IMR-90 (cell line): ENCODE results near the gene CKS1B. TPM values are rescaled to one million over a fixed set of nuclear protein-coding genes. Genes with fewer than 3 reads are reported as not detected.

Experiments used
- ATAC-seq: fragments of 200-7000 bp; cut with Tn5 transposase; 2 replicates; pipeline ENCODE4 v1.9.1; 2020; ENCODE audit warnings: low read depth, mild to moderate bottlenecking, moderate library complexity
- BruUV-seq: library from RNA; stranded (reverse); fragments of 400-500 nt; replicated peaks from 2 replicates; lab custom pipeline; 2021; lab: Mats Ljungman, UMichigan
- CTCF ChIA-PET: fragments of 300-600 bp; formaldehyde crosslinking; extraction: SDS; loops from one replicate; lab custom pipeline; 2021; ENCODE audit warnings: antibody characterized with exemption; lab: Yijun Ruan, JAX
- POLR2A ChIA-PET: fragments of 300-600 bp; sonication (Branson Sonifier 250); formaldehyde crosslinking; loops from one replicate; lab custom pipeline; 2022; ENCODE audit warnings: antibody characterized with exemption; ENCODE audit not compliant: unreplicated experiment; lab: Charles Lee
- DNase-seq: peaks from one replicate; pipeline ENCODE4 v3.0.0; 2013
- H2AFZ ChIP-seq: replicated peaks from 2 replicates; pipeline ENCODE3; 2013; ENCODE audit warnings: low read length, mild to moderate bottlenecking; ENCODE audit not compliant: poor library complexity
- H2AK5ac ChIP-seq: 2 replicates; pipeline ENCODE4 v1.6.1; 2013; ENCODE audit warnings: low read depth, low read length, inconsistent platforms
- H2AK9ac ChIP-seq: replicated peaks from 2 replicates; pipeline ENCODE3; 2013; ENCODE audit warnings: mild to moderate bottlenecking, low read depth, low read length, moderate library complexity; ENCODE audit not compliant: poor library complexity
- H2BK120ac ChIP-seq: 2 replicates; pipeline ENCODE4 v1.6.1; 2013; ENCODE audit warnings: low read depth, low read length, inconsistent platforms
- H2BK15ac ChIP-seq: 3 replicates; pipeline ENCODE4 v1.6.1; 2013; ENCODE audit warnings: low read depth, low read length, inconsistent platforms
- H2BK20ac ChIP-seq: 2 replicates; pipeline ENCODE4 v1.6.1; 2013; ENCODE audit warnings: low read depth, mild to moderate bottlenecking, inconsistent platforms, low read length, moderate library complexity
- H2BK5ac ChIP-seq: 2 replicates; pipeline ENCODE4 v1.6.1; 2013; ENCODE audit warnings: mild to moderate bottlenecking, low read depth, low read length, inconsistent platforms; ENCODE audit not compliant: poor library complexity, severe bottlenecking
- H3K14ac ChIP-seq: replicated peaks from 2 replicates; pipeline ENCODE4 v1.6.1; 2013; ENCODE audit warnings: low read depth, low read length, inconsistent platforms
- H3K18ac ChIP-seq: 2 replicates; pipeline ENCODE4 v1.6.1; 2013; ENCODE audit warnings: low read depth, low read length, control low read depth
- H3K23ac ChIP-seq: 2 replicates; pipeline ENCODE4 v1.6.1; 2013; ENCODE audit warnings: low read depth, low read length, inconsistent platforms
- H3K27ac ChIP-seq: 2 replicates; pipeline ENCODE4 v1.5.1; 2013; ENCODE audit warnings: mild to moderate bottlenecking, control low read depth, low read length; ENCODE audit not compliant: insufficient read depth
- H3K27me3 ChIP-seq: 2 replicates; pipeline ENCODE4 v1.6.1; 2013; ENCODE audit warnings: low read length; ENCODE audit not compliant: control insufficient read depth, insufficient read depth
- H3K36me3 ChIP-seq: 2 replicates; pipeline ENCODE4 v1.6.1; 2013; ENCODE audit warnings: low read length, mixed read lengths; ENCODE audit not compliant: control insufficient read depth, insufficient read depth
- H3K4ac ChIP-seq: 2 replicates; pipeline ENCODE4 v1.6.1; 2013; ENCODE audit warnings: low read depth, low read length, inconsistent platforms
- H3K4me1 ChIP-seq: 2 replicates; pipeline ENCODE4 v1.6.1; 2013; ENCODE audit warnings: low read length, mixed read lengths; ENCODE audit not compliant: control insufficient read depth, insufficient read depth
- H3K4me2 ChIP-seq: 2 replicates; pipeline ENCODE4 v1.6.1; 2013; ENCODE audit warnings: low read depth, mild to moderate bottlenecking, control low read depth, low read length, moderate library complexity
- H3K4me3 ChIP-seq: 2 replicates; pipeline ENCODE4 v1.5.1; 2013; ENCODE audit warnings: low read depth, mild to moderate bottlenecking, control low read depth, low read length, moderate library complexity; ENCODE audit not compliant: insufficient read depth
- H3K56ac ChIP-seq: 2 replicates; pipeline ENCODE4 v1.6.1; 2013; ENCODE audit warnings: low read length, inconsistent platforms; ENCODE audit not compliant: insufficient read depth; ENCODE audit errors: extremely low read depth
- H3K79me1 ChIP-seq, 2 experiments: 2 replicates each; pipeline ENCODE4 v1.6.1; 2013; ENCODE audit warnings: low read length in 2 of 2, inconsistent platforms in 1 of 2, low read depth in 1 of 2
- H3K9ac ChIP-seq: 2 replicates; pipeline ENCODE4 v1.6.1; 2013; ENCODE audit warnings: low read depth, low read length, control low read depth
- H3K9me1 ChIP-seq: 2 replicates; pipeline ENCODE4 v1.6.1; 2013; ENCODE audit warnings: low read length, inconsistent platforms; ENCODE audit not compliant: insufficient read depth
- H3K9me3 ChIP-seq: 2 replicates; pipeline ENCODE4 v1.6.1; 2013; ENCODE audit warnings: low read length; ENCODE audit not compliant: control insufficient read depth, insufficient read depth
- H4K20me1 ChIP-seq: 2 replicates; pipeline ENCODE4 v1.6.1; 2013; ENCODE audit warnings: low read length, inconsistent platforms; ENCODE audit not compliant: insufficient read depth
- H4K5ac ChIP-seq: 2 replicates; pipeline ENCODE4 v1.6.1; 2013; ENCODE audit warnings: mild to moderate bottlenecking, low read depth, low read length, control low read depth
- H4K8ac ChIP-seq, 2 experiments: 2 replicates each; pipeline ENCODE4 v1.6.1; 2013; ENCODE audit warnings: low read depth in 2 of 2, low read length in 2 of 2, control low read depth in 1 of 2, inconsistent platforms in 1 of 2
- H4K91ac ChIP-seq: 2 replicates; pipeline ENCODE4 v1.6.1; 2013; ENCODE audit warnings: low read depth, low read length, inconsistent platforms; ENCODE audit not compliant: insufficient read depth
- BHLHE40 ChIP-seq: fragments of 150-350 bp; IDR thresholded peaks from 2 replicates; pipeline ENCODE4 v1.6.1; 2016; ENCODE audit warnings: mild to moderate bottlenecking, low read depth, low read length
- CEBPB ChIP-seq: IDR thresholded peaks from 2 replicates; pipeline ENCODE4 v1.6.1; 2012; ENCODE audit warnings: low read depth, low read length, improper control_type of control experiment
- FOS ChIP-seq: fragments of 150-350 bp; IDR thresholded peaks from 2 replicates; pipeline ENCODE4 v1.6.1; 2016; ENCODE audit warnings: low read depth, low read length
- MAFK ChIP-seq: IDR thresholded peaks from 2 replicates; pipeline ENCODE4 v1.6.1; 2012; ENCODE audit warnings: low read depth, low read length, improper control_type of control experiment
- MAZ ChIP-seq: IDR thresholded peaks from 2 replicates; pipeline ENCODE4 v1.6.1; 2012; ENCODE audit warnings: low read depth, mild to moderate bottlenecking, low read length, improper control_type of control experiment, moderate library complexity, borderline replicate concordance
- MXI1 ChIP-seq: IDR thresholded peaks from 2 replicates; pipeline ENCODE4 v1.6.1; 2012; ENCODE audit warnings: low read depth, mild to moderate bottlenecking, low read length, moderate library complexity, borderline replicate concordance
- NFE2L2 ChIP-seq: fragments of 150-350 bp; IDR thresholded peaks from 2 replicates; pipeline ENCODE4 v1.6.1; 2016; ENCODE audit warnings: low read depth, mild to moderate bottlenecking, low read length
- POLR2A ChIP-seq: IDR thresholded peaks from 2 replicates; pipeline ENCODE4 v1.6.1; 2012; ENCODE audit warnings: mild to moderate bottlenecking, low read depth, low read length
- RAD21 ChIP-seq: IDR thresholded peaks from 2 replicates; pipeline ENCODE4 v1.6.1; 2012; ENCODE audit warnings: low read length, improper control_type of control experiment
- RCOR1 ChIP-seq: IDR thresholded peaks from 2 replicates; pipeline ENCODE4 v1.6.1; 2012; ENCODE audit warnings: mild to moderate bottlenecking, low read length, improper control_type of control experiment; ENCODE audit not compliant: insufficient replicate concordance
- RFX5 ChIP-seq: IDR thresholded peaks from 2 replicates; pipeline ENCODE4 v1.8.0; 2012; ENCODE audit warnings: low read depth, mild to moderate bottlenecking, low read length, moderate library complexity
- SMC3 ChIP-seq: fragments of 150-350 bp; IDR thresholded peaks from 2 replicates; pipeline ENCODE4 v1.6.1; 2016; ENCODE audit warnings: low read depth, mild to moderate bottlenecking, antibody characterized with exemption, low read length, moderate library complexity
- WGBS, 2 experiments: methylation state at CpG; one replicate each; pipeline versions ENCODE4 v1.1.5 to v1.1.7; 2013; ENCODE audit warnings: missing lambda C conversion rate in 2 of 2; ENCODE audit not compliant: insufficient read length in 1 of 2; ENCODE audit errors: extremely low coverage in 2 of 2; 5-methylcytosine and 5-hydroxymethylcytosine counted together
- dilution Hi-C: fragments of 300-500 bp; cut with HindIII; formaldehyde crosslinking; loops from one replicate; pipeline ENCODE4 v1.14.3; 2018; ENCODE audit warnings: low sequenced_read_pairs; ENCODE audit not compliant: unreplicated experiment
- in situ Hi-C: fragments of 300-500 bp; cut with MboI; formaldehyde crosslinking; loops from 3 replicates; pipeline ENCODE4 v1.14.3; 2019; ENCODE audit warnings: low sequenced_read_pairs, inconsistent platforms, mixed read lengths
- intact Hi-C: fragments of 100-400 bp; cut with micrococcal nuclease; formaldehyde crosslinking; loops from 2 replicates; pipeline ENCODE4 v1.10.0; 2022
- polyA plus RNA-seq, 3 experiments: library from polyadenylated mRNA; depleted of rRNA; stranded (reverse); fragments of >200 nt; gene quantifications; 2 replicates each; pipeline ENCODE4 v1.2.3, GENCODE V29; 2012; ENCODE audit warnings: low replicate concordance in 1 of 3
- total RNA-seq: library from RNA; depleted of rRNA; stranded (reverse); fragments of >200 nt; gene quantifications from 2 replicates; pipeline ENCODE4 v1.2.3, GENCODE V29; 2012
- TF ChIP-seq, protein P1 (sequence below): fragments of 150-350 bp; IDR thresholded peaks from 2 replicates; pipeline ENCODE4 v1.6.1; 2017; ENCODE audit warnings: mild to moderate bottlenecking, antibody characterized with exemption, low read length, low read depth
- TF ChIP-seq, protein P2 (sequence below): conservative IDR thresholded peaks from 2 replicates; pipeline ENCODE4 v1.5.1; 2012; ENCODE audit warnings: mild to moderate bottlenecking, low read depth, low read length, improper control_type of control experiment
- TF ChIP-seq, protein P3 (sequence below): fragments of 150-350 bp; IDR thresholded peaks from 2 replicates; pipeline ENCODE4 v1.6.1; 2016; ENCODE audit warnings: low read depth, mild to moderate bottlenecking, low read length, moderate library complexity, borderline replicate concordance

CKS1B gene
- total and polyA plus RNA-seq, 2 of the 4 experiments (the other 2 are of a cell fraction): 140 to 195 TPM

DNA sequence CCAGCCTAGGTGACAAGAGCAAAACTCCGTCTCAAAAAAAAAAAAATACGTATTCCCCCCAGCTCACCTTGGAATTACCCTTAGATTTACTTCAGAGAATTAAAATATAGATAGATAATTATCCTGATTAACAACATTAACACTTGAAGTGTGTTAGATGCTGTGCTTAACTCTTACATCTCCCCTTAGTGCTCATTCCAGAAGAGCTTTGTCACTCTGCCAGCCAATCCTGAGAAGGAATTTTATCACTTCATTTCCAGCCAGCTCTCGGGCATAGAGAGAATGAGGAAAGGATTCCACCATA is 2.3 kb upstream of the CKS1B start:
- H3K56ac ChIP-seq: peak overlapping the region; percentile 92
- peak overlapping the region; percentile 98 for H4K5ac ChIP-seq
- H3K4me1 ChIP-seq: peaks cover 18% of the 10 kb centered on the region
- peaks cover 10 to 57% of the 10 kb centered on the region in 2 experiments for H3K79me1 ChIP-seq
- H2BK5ac ChIP-seq: peak overlapping the region; percentile 97
- peak overlapping the region; percentile 95 for H2BK120ac ChIP-seq
- ATAC-seq (no peak), DNase-seq (no peak)
- POLR2A ChIA-PET: interaction anchor here (0.7 to 1.9 kb wide), 3 partner anchors 11 to 36 kb away, joined by 4 to 10 read pairs (median 4); partner anchors contain the start of gene PYGO2
- H3K4me2 ChIP-seq: peak overlapping the region; percentile 83
- H3K9me3 ChIP-seq: no peaks in the 10 kb centered on the region
- H3K4me3 ChIP-seq: peak overlapping the region; percentile 36; the same call in 1 of the 2 replicates
- peak overlapping the region; percentile 75 for H3K9ac ChIP-seq
- TF ChIP-seq MAZ (no peak), RAD21 (no peak), BHLHE40 (no peak), CEBPB (no peak), SMC3 (no peak), POLR2A (no peak), FOS (no peak), MAFK (no peak), RFX5 (no peak), NFE2L2 (no peak), MXI1 (no peak), RCOR1 (no peak)
- TF ChIP-seq, protein P1, sequence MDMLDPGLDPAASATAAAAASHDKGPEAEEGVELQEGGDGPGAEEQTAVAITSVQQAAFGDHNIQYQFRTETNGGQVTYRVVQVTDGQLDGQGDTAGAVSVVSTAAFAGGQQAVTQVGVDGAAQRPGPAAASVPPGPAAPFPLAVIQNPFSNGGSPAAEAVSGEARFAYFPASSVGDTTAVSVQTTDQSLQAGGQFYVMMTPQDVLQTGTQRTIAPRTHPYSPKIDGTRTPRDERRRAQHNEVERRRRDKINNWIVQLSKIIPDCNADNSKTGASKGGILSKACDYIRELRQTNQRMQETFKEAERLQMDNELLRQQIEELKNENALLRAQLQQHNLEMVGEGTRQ: no peak
- TF ChIP-seq, protein P2, sequence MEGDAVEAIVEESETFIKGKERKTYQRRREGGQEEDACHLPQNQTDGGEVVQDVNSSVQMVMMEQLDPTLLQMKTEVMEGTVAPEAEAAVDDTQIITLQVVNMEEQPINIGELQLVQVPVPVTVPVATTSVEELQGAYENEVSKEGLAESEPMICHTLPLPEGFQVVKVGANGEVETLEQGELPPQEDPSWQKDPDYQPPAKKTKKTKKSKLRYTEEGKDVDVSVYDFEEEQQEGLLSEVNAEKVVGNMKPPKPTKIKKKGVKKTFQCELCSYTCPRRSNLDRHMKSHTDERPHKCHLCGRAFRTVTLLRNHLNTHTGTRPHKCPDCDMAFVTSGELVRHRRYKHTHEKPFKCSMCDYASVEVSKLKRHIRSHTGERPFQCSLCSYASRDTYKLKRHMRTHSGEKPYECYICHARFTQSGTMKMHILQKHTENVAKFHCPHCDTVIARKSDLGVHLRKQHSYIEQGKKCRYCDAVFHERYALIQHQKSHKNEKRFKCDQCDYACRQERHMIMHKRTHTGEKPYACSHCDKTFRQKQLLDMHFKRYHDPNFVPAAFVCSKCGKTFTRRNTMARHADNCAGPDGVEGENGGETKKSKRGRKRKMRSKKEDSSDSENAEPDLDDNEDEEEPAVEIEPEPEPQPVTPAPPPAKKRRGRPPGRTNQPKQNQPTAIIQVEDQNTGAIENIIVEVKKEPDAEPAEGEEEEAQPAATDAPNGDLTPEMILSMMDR: no peak
- TF ChIP-seq, protein P3, sequence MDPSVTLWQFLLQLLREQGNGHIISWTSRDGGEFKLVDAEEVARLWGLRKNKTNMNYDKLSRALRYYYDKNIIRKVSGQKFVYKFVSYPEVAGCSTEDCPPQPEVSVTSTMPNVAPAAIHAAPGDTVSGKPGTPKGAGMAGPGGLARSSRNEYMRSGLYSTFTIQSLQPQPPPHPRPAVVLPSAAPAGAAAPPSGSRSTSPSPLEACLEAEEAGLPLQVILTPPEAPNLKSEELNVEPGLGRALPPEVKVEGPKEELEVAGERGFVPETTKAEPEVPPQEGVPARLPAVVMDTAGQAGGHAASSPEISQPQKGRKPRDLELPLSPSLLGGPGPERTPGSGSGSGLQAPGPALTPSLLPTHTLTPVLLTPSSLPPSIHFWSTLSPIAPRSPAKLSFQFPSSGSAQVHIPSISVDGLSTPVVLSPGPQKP: no peak
- intact Hi-C loops (loop anchor here (1.0 to 10.0 kb wide), 2 partner anchors 29 to 203 kb away; partner anchors contain the start of genes KRTCAP2 and TRIM46), dilution Hi-C loops (no loop called here), in situ Hi-C loops (no loop called here)
- CTCF ChIA-PET: interaction anchor here (0.6 kb wide), 1 partner anchor 43 kb away, joined by 3 read pairs; no protein-coding TSS in a partner anchor
- peak overlapping the region; percentile 33 for H2AFZ ChIP-seq
- WGBS, 2 experiments: no CpG with 5 or more reads among the region's 3 CpGs
- peak overlapping the region; percentile 96 for H3K18ac ChIP-seq
- peak overlapping the region; percentile 94 for H3K14ac ChIP-seq
- peak overlapping the region; percentile 97; the same call in 2 of the 3 replicates for H2BK15ac ChIP-seq
- peak overlapping the region; percentile 86 for H3K23ac ChIP-seq
- H3K9me1 ChIP-seq: peaks cover 7% of the 10 kb centered on the region
- BruUV-seq: no TSS peak
- peak overlapping the region; percentile 92 to 95 for H4K8ac ChIP-seq
- H3K4ac ChIP-seq: peak overlapping the region; percentile 97
- peak overlapping the region; percentile 95 for H2BK20ac ChIP-seq
- no peaks in the 10 kb centered on the region for H3K27me3 ChIP-seq
- peak overlapping the region; percentile 89 for H2AK5ac ChIP-seq
- peak overlapping the region; percentile 96 for H3K27ac ChIP-seq
- peaks cover 26% of the 10 kb centered on the region for H4K20me1 ChIP-seq
- peaks cover 13% of the 10 kb centered on the region for H3K36me3 ChIP-seq
- H2AK9ac ChIP-seq: peak overlapping the region; percentile 84
- peak overlapping the region; percentile 100 for H4K91ac ChIP-seq
